HG02571 (cell line): ENCODE results near the gene MBD6.
"Not testable (repeated sequence)": the region's sequence is repeated elsewhere in the genome, so short reads cannot be mapped to it uniquely, and the experiment has no call there.

Source experiments
- ATAC-seq: cut with Tn5 transposase; IDR thresholded peaks from one replicate; pipeline ENCODE4 v1.9.1; 2021; ENCODE audit warnings: mild to moderate bottlenecking, moderate library complexity; ENCODE audit not compliant: unreplicated experiment

The MBD6 gene

DNA sequence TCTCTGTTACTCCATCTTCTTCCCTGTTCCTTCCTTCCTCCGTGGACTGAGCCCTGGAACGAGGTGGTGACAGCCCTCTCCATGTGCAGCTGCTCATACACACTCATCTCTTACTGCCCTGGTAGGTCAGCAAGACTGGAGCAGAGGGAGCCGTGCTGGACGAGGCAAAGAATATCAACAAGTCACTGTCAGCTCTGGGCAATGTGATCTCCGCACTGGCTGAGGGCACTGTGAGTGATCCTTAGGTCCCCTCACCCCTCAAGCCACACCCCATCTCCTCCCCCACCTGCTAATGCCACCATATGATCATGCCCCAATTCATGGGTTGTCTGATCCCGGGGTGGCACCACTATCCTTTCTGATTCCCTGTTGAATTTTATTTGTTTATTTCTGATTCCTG lies 46.2 kb downstream of the MBD6 start:
- no peak for ATAC-seq

DNA sequence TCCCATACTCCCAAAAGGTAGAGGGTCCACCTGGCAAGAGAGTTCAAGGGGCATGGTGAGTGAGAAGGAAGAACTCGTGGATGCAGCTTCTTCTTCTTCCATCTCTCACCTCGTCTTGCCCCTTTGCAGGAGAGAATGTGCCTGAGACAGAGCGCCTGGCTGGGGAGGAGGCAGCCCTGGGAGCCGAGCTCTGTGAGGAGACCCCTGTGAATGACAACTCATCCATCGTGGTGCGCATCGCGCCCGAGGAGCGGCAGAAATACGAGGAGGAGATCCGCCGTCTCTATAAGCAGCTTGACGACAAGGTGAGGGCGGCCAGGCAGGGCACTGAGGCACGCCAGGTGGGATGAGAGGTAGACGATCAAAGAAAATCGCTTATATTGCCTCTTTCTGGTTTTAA lies 47.2 kb downstream of the MBD6 start:
- no peak for ATAC-seq

GRCh38 chr12:57570438-57570837 lies 47.8 kb downstream of the MBD6 start:
- not testable (repeated sequence) for ATAC-seq

GRCh38 chr12:57571926-57572762 lies 49.5 kb downstream of the MBD6 start:
- no peak for ATAC-seq

- ATAC-seq: no peak
Measured at GRCh38 chr12:57574795-57575194, 52.2 kb downstream of the MBD6 start.

- no peak for ATAC-seq
Measured at GRCh38 chr12:57575771-57576612, 53.4 kb downstream of the MBD6 start.

- no peak for ATAC-seq
Measured at GRCh38 chr12:57576613-57577160, 54.1 kb downstream of the MBD6 start.

DNA sequence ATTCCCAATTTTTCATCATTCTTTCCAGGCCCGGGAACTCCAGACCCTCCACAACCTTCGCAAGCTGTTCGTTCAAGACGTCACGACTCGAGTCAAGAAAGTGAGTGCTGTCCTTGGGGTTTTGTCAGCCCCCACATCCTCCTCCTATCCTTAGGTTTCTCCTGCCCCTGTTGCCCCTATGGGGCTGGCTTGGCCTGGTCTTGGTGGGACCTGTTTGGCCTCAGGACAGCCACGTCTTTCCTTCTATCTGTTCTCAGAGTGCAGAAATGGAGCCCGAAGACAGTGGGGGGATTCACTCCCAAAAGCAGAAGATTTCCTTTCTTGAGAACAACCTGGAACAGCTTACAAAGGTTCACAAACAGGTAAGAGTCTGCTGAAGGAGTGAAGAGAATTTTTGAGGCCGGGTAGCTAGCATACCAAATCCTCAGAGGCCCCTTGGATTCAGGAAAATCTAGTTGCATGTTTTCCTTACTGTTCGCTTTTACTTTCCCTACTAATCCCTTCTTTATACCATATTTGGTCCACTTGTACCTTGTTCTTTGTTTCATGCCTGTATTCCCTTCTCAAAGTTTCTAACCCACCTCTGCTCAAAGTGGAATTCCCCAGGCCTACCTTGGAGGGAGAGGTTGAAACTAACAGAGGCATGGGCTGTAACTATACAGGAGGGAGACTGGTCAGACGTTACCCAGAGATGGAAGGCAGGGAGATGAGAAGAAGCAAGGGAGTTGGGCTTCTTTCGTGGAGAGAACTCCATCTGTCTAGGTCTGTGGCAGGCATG lies 55.5 kb downstream of the MBD6 start:
- no peak for ATAC-seq

GRCh38 chr12:57579011-57579410 lies 56.4 kb downstream of the MBD6 start:
- no peak for ATAC-seq
